Activated CD4-positive, alpha-beta T cell treated with anti-CD3 and anti-CD28 coated beads, Interleukin-2, amount 10 ng/mL, durations not matched to agents 7 days and 5 days (primary cell): ENCODE measurements around the gene VIPAS39. TPM values are rescaled to one million over a fixed set of nuclear protein-coding genes. Genes with fewer than 3 reads are reported as not detected.
A peak's percentile ranks its signal among the peaks of the same experiment; 100 is the strongest.

Experiments
- CTCF ChIA-PET: fragments of 350-600 bp; sonication (Branson Sonifier 250); formaldehyde crosslinking; loops from one replicate; lab custom pipeline; 2021; ENCODE audit warnings: antibody characterized with exemption; lab: Charles Lee
- POLR2A ChIA-PET: fragments of 350-600 bp; sonication (Branson Sonifier 250); formaldehyde crosslinking; loops from one replicate; lab custom pipeline; 2021; ENCODE audit warnings: antibody characterized with exemption; lab: Charles Lee
- DNase-seq: peaks from one replicate; pipeline ENCODE4 v3.0.0-alpha.2; 2020
- H3K27ac Mint-ChIP-seq: one replicate; pipeline ENCODE4 v1.8.0; 2021; ENCODE audit warnings: mild to moderate bottlenecking, moderate library complexity, mixed read lengths
- H3K27me3 Mint-ChIP-seq: one replicate; pipeline ENCODE4 v1.8.0; 2021; ENCODE audit warnings: mixed read lengths
- H3K36me3 Mint-ChIP-seq: one replicate; pipeline ENCODE4 v1.8.0; 2021; ENCODE audit warnings: low read depth, mixed read lengths
- H3K4me1 Mint-ChIP-seq: one replicate; pipeline ENCODE4 v1.8.0; 2021; ENCODE audit warnings: mixed read lengths
- H3K4me3 Mint-ChIP-seq: one replicate; pipeline ENCODE4 v1.8.0; 2021; ENCODE audit warnings: mild to moderate bottlenecking, moderate library complexity, mixed read lengths
- H3K9me3 Mint-ChIP-seq: one replicate; pipeline ENCODE4 v1.8.0; 2021; ENCODE audit warnings: mixed read lengths
- total RNA-seq, 2 experiments: library from RNA; stranded (reverse); gene quantifications; one replicate each; pipeline ENCODE4 v1.2.3, GENCODE V29; 2021

VIPAS39 gene
- total RNA-seq, 2 experiments from 2014 or later = 19.0 to 20.7 TPM

DNA sequence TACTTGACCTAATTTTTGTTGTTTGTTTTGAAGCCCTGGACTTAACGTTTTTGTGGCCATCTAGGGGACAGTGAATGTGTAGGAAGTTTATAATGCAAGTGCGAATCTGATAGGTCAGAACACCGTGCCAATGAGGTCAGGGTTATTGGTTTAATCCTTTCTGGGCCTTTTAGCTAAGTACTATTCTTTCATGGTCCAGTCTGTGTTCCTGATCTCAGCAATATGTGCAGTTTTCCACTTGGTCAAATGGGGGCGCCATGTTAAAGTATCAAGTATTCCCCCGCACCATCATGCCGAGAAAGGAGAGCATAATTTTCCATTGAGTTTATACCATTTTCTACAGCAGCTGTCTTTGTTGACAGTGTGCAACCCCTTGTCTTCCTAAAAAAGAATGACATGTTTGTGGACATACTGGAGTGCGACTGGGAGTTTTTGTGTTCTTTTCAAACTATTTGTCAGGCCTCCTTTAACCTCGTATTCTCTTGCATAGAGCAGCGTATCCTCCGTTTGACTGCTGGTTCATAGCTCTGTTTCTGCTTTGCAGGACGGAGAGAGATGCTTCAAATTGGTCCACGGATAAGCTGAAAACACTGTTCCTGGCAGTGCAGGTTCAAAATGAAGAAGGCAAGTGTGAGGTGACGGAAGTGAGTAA, 1.8 kb upstream of the VIPAS39 start:
- ChIA-PET CTCF (interaction anchor here (0.8 to 2.0 kb wide), 11 partner anchors 9 to 359 kb away, joined by 3 to 6 read pairs (median 3); partner anchors contain the start of genes SAMD15 and TMED8), POLR2A (interaction anchor here (0.6 kb wide), 1 partner anchor 10 kb away, joined by 3 read pairs; no protein-coding TSS in a partner anchor)
- Mint-ChIP-seq H3K36me3 (peaks cover 46% of the 10 kb centered on the region), H3K4me3 (peak overlapping the region; percentile 100), H3K4me1 (peaks cover 39% of the 10 kb centered on the region), H3K27ac (peak overlapping the region; percentile 100), H3K9me3 (no peaks in the 10 kb centered on the region), H3K27me3 (no peaks in the 10 kb centered on the region)
- DNase-seq = peak; percentile 78

DNA sequence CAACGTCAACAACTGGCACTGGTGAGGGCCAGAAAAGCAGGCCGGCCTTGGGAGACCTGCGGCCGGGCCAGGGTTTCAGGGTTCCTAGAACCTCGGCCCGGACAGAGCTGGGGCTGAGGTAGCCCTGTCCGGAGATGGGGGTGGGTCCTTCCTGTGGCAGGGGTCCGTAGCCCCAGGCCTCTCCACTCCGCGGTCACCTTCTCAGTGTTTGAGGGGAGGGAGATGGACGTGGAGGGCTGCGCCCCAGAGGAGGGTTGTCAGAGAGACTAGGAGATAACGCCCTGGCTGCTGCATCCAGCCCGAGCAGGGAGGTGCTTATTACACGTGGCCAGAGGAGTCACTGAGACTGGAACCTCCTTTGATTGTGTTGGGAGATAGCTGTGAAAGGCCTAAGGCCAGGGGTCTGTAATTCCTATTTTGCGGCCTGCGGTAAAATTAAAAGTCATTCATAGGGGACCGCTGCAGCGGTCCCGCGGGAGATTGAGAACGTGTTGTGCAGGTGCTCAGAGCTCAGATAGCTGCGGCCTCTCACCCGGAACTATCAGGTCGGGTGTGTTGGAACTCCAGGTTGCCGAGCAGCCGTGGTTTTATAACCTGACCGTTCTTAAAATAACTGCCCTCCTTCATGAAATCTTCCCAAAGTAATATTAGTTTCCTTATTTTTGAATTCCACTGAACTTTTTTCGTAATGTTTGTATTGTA, 999 bp upstream of the VIPAS39 start:
- H3K4me1 Mint-ChIP-seq = peaks cover 39% of the 10 kb centered on the region
- H3K9me3 Mint-ChIP-seq = no peaks in the 10 kb centered on the region
- no peaks in the 10 kb centered on the region for H3K27me3 Mint-ChIP-seq
- CTCF ChIA-PET = interaction anchor here (0.8 to 2.0 kb wide), 9 partner anchors 9 to 155 kb away, joined by 3 to 6 read pairs (median 4); partner anchors contain the start of genes SAMD15 and TMED8
- H3K27ac Mint-ChIP-seq = peak overlapping the region; percentile 100
- peaks cover 41% of the 10 kb centered on the region for H3K36me3 Mint-ChIP-seq
- H3K4me3 Mint-ChIP-seq = peak overlapping the region; percentile 100
- POLR2A ChIA-PET = no interaction called here
- DNase-seq = peak; percentile 44

DNA sequence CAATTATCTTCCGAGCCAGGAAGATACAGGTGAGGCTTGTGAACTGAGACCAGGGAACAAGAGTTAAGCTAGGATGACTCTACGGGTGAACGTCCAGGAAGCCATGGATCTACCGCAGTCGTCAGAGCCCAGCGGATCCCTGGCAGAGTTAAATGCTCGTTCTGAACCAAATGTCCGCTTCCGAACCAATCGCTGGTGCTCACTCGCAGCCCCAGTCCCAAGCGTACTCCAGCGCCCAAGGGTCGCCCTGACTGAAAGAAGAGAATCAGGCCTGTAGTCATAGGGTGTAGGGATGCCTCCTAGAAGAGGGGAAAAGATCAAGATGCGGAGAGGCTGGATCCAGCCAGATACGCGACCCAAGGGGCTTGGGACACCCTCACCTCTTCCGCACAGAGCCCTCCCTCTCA, 283 bp downstream of the VIPAS39 start:
- CTCF ChIA-PET = interaction anchor here (0.6 to 1.1 kb wide), 2 partner anchors 94 to 136 kb away, joined by 3 read pairs; partner anchors contain the start of gene GSTZ1
- Mint-ChIP-seq H3K36me3 (peaks cover 35% of the 10 kb centered on the region), H3K27ac (peak overlapping the region; percentile 100), H3K4me3 (peak overlapping the region; percentile 100), H3K27me3 (no peaks in the 10 kb centered on the region), H3K4me1 (peaks cover 39% of the 10 kb centered on the region), H3K9me3 (no peaks in the 10 kb centered on the region)
- POLR2A ChIA-PET = no interaction called here
- no peak for DNase-seq

DNA sequence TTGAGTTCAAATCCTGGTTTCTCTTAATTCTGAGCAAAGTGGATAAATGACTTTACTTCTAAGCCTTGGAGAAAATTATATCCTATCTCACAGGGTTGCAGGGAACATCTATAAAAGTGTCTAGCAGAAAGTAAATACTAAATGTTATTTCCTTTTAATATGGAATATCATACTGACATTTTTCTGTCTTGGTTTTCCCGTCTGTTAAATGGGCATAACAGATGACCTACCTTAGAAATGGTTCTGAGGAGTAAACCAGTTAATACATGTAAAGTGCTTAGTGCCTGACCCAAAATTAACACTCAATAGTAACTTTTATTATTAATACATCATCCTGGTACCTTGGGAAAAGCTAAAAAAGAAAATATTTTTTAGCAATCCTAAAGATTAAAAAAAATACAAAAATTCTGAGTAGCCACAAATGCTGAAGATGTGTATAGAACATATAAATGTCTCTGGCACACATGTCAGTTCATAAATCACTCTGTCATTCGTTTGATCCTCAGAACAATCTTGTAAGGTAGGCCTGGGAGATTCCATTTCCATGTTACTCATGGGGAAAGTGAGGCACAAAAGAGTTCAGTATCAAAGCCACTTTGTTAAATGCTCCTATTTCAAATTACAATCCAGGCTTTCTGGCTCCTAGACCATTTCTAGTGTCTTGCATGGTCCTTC, 1.3 kb downstream of the VIPAS39 start:
- no peak overlapping the region for H3K27ac Mint-ChIP-seq
- no peak for DNase-seq
- H3K4me1 Mint-ChIP-seq = peaks cover 31% of the 10 kb centered on the region
- H3K36me3 Mint-ChIP-seq = peaks cover 31% of the 10 kb centered on the region
- no peaks in the 10 kb centered on the region for H3K27me3 Mint-ChIP-seq
- H3K9me3 Mint-ChIP-seq = no peaks in the 10 kb centered on the region
- ChIA-PET POLR2A (no interaction called here), CTCF (interaction anchor here (0.6 kb wide), 1 partner anchor 12 kb away, joined by 3 read pairs; no protein-coding TSS in a partner anchor)
- H3K4me3 Mint-ChIP-seq = peak overlapping the region; percentile 100

DNA sequence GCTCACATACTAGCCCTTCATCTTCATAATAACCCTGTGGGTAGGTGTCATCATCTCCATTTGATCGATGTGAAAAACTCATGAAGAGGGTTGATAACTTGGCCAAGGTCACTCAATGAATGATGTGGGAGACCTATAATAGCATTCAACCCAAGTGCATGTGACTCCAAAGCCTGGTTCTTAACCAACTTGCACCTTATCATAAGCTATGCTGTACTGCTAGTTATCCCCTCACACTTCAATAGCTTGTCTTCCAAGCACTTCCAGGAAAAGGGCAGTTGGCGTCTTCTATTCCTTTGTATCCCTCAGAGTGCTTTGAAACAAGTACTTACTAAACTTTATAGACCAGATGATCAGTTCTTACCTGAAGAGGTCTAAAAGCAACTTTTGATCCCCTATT, 15.2 kb downstream of the VIPAS39 start:
- H3K27me3 Mint-ChIP-seq = no peaks in the 10 kb centered on the region
- peaks cover 34% of the 10 kb centered on the region for H3K36me3 Mint-ChIP-seq
- ChIA-PET POLR2A (no interaction called here), CTCF (no interaction called here)
- H3K27ac Mint-ChIP-seq = no peak overlapping the region
- no peaks in the 10 kb centered on the region for H3K4me1 Mint-ChIP-seq
- no peaks in the 10 kb centered on the region for H3K9me3 Mint-ChIP-seq
- no peak for DNase-seq
- no peak overlapping the region for H3K4me3 Mint-ChIP-seq

DNA sequence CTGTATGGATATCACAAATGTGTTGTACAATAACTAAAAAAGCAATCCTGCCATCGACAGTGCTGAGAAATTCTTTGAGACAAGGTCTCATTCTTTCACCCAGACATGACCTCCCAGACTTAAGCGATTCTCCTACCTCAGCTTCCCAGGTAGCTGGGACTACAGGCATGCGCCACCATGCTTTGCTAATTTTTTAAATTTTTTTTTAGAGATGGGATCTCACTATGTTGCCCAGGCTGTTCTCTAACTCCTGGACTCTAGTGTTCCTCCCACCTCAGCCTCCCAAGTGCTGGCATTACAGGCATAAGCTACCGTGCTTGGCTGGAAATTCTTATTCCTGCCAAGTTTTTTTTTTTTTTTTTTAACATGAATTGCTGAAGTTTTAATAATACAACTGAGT, 17.5 kb downstream of the VIPAS39 start:
- H3K27ac Mint-ChIP-seq = no peak overlapping the region
- H3K27me3 Mint-ChIP-seq = no peaks in the 10 kb centered on the region
- peaks cover 46% of the 10 kb centered on the region for H3K36me3 Mint-ChIP-seq
- no peaks in the 10 kb centered on the region for H3K9me3 Mint-ChIP-seq
- no peaks in the 10 kb centered on the region for H3K4me1 Mint-ChIP-seq
- POLR2A ChIA-PET = no interaction called here
- no peak overlapping the region for H3K4me3 Mint-ChIP-seq
- no peak for DNase-seq
- CTCF ChIA-PET = no interaction called here

DNA sequence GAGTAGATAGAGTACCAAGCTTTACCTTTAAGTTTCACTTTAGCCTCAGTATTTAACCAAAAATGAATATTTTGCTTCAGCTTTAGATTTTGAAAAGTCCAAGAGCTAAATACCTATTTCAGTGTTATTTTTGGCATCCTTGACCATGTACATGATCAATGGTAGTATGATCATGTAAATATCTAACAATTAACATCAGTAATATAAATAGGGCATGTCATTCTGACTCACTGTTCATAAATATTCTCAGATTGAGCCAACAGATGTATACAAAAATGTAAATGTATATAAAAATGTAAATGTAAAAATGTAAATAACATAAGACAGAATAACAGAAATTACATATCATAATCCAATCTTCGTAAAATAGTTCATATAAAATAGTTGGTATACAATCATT, 18.8 kb downstream of the VIPAS39 start:
- H3K9me3 Mint-ChIP-seq = no peaks in the 10 kb centered on the region
- POLR2A ChIA-PET = no interaction called here
- H3K4me3 Mint-ChIP-seq = no peak overlapping the region
- no peak overlapping the region for H3K27ac Mint-ChIP-seq
- peaks cover 48% of the 10 kb centered on the region for H3K36me3 Mint-ChIP-seq
- DNase-seq = no peak
- H3K4me1 Mint-ChIP-seq = no peaks in the 10 kb centered on the region
- CTCF ChIA-PET = no interaction called here
- no peaks in the 10 kb centered on the region for H3K27me3 Mint-ChIP-seq

DNA sequence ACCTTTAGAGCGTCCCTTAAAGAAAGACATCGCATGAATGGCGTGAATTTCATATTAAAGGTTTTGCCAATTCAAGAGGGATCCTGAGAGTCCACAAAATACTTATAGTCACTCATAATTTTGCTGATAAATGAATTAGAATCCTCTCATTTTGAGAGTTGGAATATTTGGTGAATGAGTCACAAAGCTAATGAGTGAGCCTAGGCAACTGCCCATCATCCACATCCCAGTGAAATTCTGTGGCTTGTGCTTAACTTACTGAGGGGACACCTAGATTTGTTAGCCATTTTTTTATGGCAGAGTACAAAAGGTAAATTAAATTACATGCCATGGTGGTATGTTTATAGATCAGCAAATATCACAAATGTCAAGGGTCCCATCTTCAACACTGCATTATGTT, 21.4 kb downstream of the VIPAS39 start:
- H3K9me3 Mint-ChIP-seq = no peaks in the 10 kb centered on the region
- H3K27ac Mint-ChIP-seq = no peak overlapping the region
- DNase-seq = no peak
- peaks cover 39% of the 10 kb centered on the region for H3K36me3 Mint-ChIP-seq
- ChIA-PET POLR2A (no interaction called here), CTCF (no interaction called here)
- H3K4me3 Mint-ChIP-seq = no peak overlapping the region
- H3K27me3 Mint-ChIP-seq = no peaks in the 10 kb centered on the region
- no peaks in the 10 kb centered on the region for H3K4me1 Mint-ChIP-seq

DNA sequence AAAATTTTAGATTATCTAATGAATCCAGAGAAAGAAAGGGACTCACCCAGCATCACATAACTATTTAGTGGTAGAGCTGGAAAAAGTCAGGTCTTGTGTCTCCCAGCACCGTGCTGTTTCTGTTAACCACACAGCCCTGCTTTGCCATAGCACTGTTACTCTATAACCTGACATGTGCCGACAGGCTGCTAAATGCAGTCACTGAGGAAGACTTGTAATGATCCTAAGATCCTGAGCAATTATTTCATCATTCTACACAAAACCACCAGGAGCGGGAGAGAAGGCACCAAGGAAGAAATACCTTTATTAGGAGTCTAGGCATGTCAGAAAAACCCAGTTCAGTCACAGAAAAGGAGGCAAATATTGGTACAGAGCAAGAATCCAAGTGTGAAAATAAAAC, 31.0 kb downstream of the VIPAS39 start:
- Mint-ChIP-seq H3K4me3 (no peak overlapping the region), H3K27me3 (no peaks in the 10 kb centered on the region), H3K4me1 (no peaks in the 10 kb centered on the region), H3K36me3 (peaks cover 60% of the 10 kb centered on the region), H3K27ac (no peak overlapping the region), H3K9me3 (no peaks in the 10 kb centered on the region)
- ChIA-PET POLR2A (no interaction called here), CTCF (no interaction called here)
- DNase-seq = no peak

DNA sequence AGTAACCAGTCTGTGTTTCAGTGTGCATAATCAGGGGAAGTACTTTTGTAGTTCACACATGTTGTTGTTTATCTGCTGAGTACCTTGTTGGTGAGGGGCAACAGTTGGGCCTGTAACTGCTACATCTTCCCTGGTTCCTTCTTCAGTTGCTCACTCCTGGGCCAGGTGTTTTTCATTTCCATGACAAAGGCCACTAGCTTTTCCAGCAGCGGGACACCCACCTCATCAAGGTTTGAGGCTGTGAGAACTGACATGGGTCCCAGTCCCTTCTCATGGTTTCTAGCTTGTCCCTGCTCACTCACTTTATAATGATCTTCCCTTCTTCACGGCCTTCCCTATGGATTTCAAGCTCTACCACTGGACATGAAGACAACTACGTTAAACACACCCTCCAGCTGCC, 32.5 kb downstream of the VIPAS39 start:
- Mint-ChIP-seq H3K4me3 (no peak overlapping the region), H3K4me1 (no peaks in the 10 kb centered on the region), H3K36me3 (peaks cover 64% of the 10 kb centered on the region), H3K9me3 (peaks cover 3% of the 10 kb centered on the region), H3K27me3 (no peaks in the 10 kb centered on the region), H3K27ac (no peak overlapping the region)
- DNase-seq = no peak
- ChIA-PET CTCF (no interaction called here), POLR2A (no interaction called here)

DNA sequence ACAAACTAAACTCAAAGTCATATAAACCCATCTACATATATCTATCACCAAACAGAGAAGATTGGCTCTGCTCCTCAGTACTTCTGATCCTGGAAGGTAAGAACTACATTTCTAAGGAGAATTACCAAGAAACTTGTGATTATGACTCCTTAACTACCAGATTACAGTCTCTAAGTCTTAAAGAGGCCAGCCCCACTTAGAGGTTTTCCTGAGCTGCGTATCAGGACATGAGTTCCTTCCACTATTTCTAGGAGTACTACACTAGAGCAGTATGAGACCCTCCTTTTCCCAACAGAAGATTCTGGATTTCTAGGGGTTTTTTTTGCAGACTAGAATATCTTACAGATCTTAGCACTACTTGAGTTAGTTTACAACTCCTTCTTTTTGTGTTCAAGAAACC, 34.0 kb downstream of the VIPAS39 start, which contains the start of gene NOXRED1:
Gene NOXRED1 (minus strand): TSS at position 101 of the 400 bp plus-strand sequence. CDS start 634 bp downstream, outside the sequence.
- POLR2A ChIA-PET = no interaction called here
- no peak for DNase-seq
- no peak within 1 kb of the TSS for H3K27ac Mint-ChIP-seq

DNA sequence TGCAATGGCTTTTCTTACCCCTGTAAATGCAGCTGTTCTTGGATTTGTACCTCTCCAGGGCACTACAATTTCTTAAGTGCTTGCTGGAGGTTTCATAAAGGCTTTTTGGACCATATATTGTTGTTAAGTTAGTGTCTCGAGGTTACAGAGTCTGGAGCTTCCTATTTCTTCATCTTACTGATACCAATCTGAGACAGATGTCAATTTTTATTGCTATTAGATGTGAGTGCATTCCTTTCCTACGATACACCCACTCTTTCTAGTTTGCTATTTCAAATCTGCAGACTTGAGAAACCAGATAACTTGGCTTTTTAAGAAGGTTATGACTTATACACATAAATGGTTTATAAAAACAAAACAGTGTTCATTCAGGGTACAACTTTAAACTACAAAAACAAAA, 36.2 kb downstream of the VIPAS39 start:
- Mint-ChIP-seq H3K4me1 (no peaks in the 10 kb centered on the region), H3K36me3 (peaks cover 49% of the 10 kb centered on the region), H3K4me3 (no peak overlapping the region), H3K27ac (no peak overlapping the region), H3K27me3 (peaks cover 3% of the 10 kb centered on the region), H3K9me3 (peaks cover 6% of the 10 kb centered on the region)
- ChIA-PET POLR2A (interaction anchor here (0.7 kb wide), 1 partner anchor 18 kb away, joined by 3 read pairs; no protein-coding TSS in a partner anchor), CTCF (no interaction called here)
- DNase-seq = no peak

More for the DNA sequence above, 34.0 kb downstream of the VIPAS39 start, which contains the start of gene NOXRED1:
- CTCF ChIA-PET = no interaction called here
- H3K4me3 Mint-ChIP-seq = no peak within 1 kb of the TSS
- peaks cover 6% of the 10 kb centered on the region for H3K9me3 Mint-ChIP-seq
- H3K27me3 Mint-ChIP-seq = peaks cover 3% of the 10 kb centered on the region
- peaks cover 63% of the 10 kb centered on the region for H3K36me3 Mint-ChIP-seq
- no peaks in the 10 kb centered on the region for H3K4me1 Mint-ChIP-seq

DNA sequence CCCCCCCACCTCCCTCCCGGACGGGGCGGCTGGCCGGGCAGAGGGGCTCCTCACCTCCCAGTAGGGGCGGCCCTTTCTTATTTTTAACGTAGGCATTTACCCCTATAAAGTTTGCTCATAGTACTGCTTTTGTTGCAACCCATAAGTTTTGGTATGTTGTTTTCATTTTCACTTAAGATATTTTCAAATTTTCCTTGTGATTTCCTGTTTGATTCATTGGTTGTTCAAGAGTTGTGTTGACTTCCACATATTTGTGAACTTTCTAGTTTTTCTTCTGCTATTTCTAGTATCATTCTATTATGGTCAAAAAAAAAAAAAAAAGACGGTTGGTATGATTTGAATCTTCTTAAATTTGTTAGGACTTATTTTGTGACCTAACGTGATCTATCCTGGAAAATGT, 40.6 kb downstream of the VIPAS39 start:
- ChIA-PET CTCF (no interaction called here), POLR2A (no interaction called here)
- H3K36me3 Mint-ChIP-seq = peaks cover 21% of the 10 kb centered on the region
- DNase-seq = no peak
- H3K9me3 Mint-ChIP-seq = peaks cover 6% of the 10 kb centered on the region
- H3K27ac Mint-ChIP-seq = no peak overlapping the region
- peaks cover 3% of the 10 kb centered on the region for H3K27me3 Mint-ChIP-seq
- H3K4me3 Mint-ChIP-seq = no peak overlapping the region
- no peaks in the 10 kb centered on the region for H3K4me1 Mint-ChIP-seq
